GM12891 (cell line): ENCODE measurements around the gene LYPD4.

Source experiments
- POLR2A ChIP-seq: IDR thresholded peaks from 2 replicates; pipeline ENCODE4 v1.6.1; 2011; ENCODE audit warnings: low read depth, low read length, control low read depth
- POLR2AphosphoS5 ChIP-seq: IDR thresholded peaks from 2 replicates; pipeline ENCODE4 v1.6.1; 2011; ENCODE audit warnings: low read depth, low read length, control low read depth
- POU2F2 ChIP-seq: IDR thresholded peaks from 2 replicates; pipeline ENCODE4 v1.6.1; 2011; ENCODE audit warnings: low read depth, mild to moderate bottlenecking, control low read depth, low read length, moderate library complexity
- SPI1 ChIP-seq: IDR thresholded peaks from 2 replicates; pipeline ENCODE4 v1.6.1; 2011; ENCODE audit warnings: low read depth, low read length, control low read depth
- TAF1 ChIP-seq: IDR thresholded peaks from 2 replicates; pipeline ENCODE4 v1.6.1; 2011; ENCODE audit warnings: low read depth, low read length, control low read depth

DNA sequence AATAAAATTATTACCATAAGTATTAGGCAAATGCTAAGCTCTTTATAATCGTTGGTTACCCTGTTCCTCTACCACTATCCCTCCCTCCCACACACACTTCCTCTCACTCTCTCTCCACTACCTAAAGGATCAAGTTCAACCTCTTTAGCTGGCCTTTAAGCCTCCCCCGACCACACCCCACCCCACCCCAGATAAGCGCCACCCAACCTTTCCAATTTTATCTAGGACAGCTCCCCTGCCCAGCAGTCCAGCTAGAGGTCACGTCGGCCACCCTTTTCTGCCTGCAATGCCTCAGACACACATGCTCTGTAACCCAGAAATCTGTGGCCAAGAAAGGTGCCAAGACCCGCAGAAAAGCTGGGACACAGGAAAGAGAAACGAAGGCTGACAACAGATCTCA is 1.1 kb downstream of the LYPD4 start:
- TF ChIP-seq POLR2A (no peak), POLR2AphosphoS5 (no peak), TAF1 (no peak), SPI1 (no peak), POU2F2 (no peak)
